Chondrocyte (in vitro differentiated cells): ENCODE results near the gene PTGFRN. TPM values are rescaled to one million over a fixed set of nuclear protein-coding genes. Genes with fewer than 3 reads are reported as not detected.

Experiments
- DNase-seq: peaks from one replicate; pipeline ENCODE4 v3.0.0; 2021; ENCODE audit warnings: mixed read lengths, low spot score
- H3K27ac Mint-ChIP-seq: one replicate; pipeline ENCODE4 v1.8.0; 2021; ENCODE audit warnings: mild to moderate bottlenecking, moderate library complexity, mixed read lengths; ENCODE audit not compliant: unreplicated experiment
- H3K27me3 Mint-ChIP-seq: 2 replicates; pipeline ENCODE4 v1.8.0; 2021; ENCODE audit warnings: low read depth, mixed read lengths
- H3K36me3 Mint-ChIP-seq: 2 replicates; pipeline ENCODE4 v1.8.0; 2021; ENCODE audit warnings: low read depth, mixed read lengths
- H3K4me1 Mint-ChIP-seq: 2 replicates; pipeline ENCODE4 v1.8.0; 2021; ENCODE audit warnings: low read depth, mild to moderate bottlenecking, mixed read lengths
- H3K4me3 Mint-ChIP-seq: one replicate; pipeline ENCODE4 v1.8.0; 2021; ENCODE audit warnings: mild to moderate bottlenecking, moderate library complexity, mixed read lengths; ENCODE audit not compliant: unreplicated experiment
- H3K9me3 Mint-ChIP-seq: 2 replicates; pipeline ENCODE4 v1.8.0; 2021; ENCODE audit warnings: low read depth, mixed read lengths
- CTCF ChIP-seq: fragments of 200-600 bp; sonication (generic); IDR thresholded peaks from 2 replicates; pipeline ENCODE4 v1.5.0; 2021; ENCODE audit warnings: antibody characterized with exemption, mild to moderate bottlenecking, moderate library complexity
- total RNA-seq: library from RNA; stranded (reverse); gene quantifications from 3 replicates; pipeline ENCODE4 v1.2.1, GENCODE V29; 2021

The PTGFRN gene
- total RNA-seq, 1 donor from 2014 or later, result 117 TPM

DNA sequence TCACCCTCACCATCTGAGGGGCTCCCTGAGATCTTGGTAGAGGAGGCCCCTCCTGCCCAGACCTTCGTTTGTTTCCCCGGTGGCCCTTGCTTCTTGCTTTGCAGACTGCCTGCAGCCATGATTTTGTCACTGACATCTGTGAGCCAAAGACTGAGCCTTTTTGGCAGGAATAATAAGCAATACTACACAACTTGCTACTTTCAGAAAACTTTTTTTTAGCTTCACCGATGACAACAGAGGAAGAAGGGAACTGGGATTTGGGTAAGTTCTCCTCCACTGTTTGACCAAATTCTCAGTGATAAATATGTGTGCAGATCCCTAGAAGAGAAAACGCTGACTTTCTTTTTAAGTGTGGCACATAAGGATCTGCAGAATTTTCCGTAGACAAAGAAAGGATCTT is 80.1 kb downstream of the PTGFRN start:
- peaks cover 30% of the 10 kb centered on the region for H3K4me1 Mint-ChIP-seq
- no peaks in the 10 kb centered on the region for H3K9me3 Mint-ChIP-seq
- TF ChIP-seq CTCF, result no peak
- H3K27ac Mint-ChIP-seq, result peak overlapping the region; percentile 86
- peaks cover 13% of the 10 kb centered on the region for H3K36me3 Mint-ChIP-seq
- no peak overlapping the region for H3K4me3 Mint-ChIP-seq
- no peak for DNase-seq
- no peaks in the 10 kb centered on the region for H3K27me3 Mint-ChIP-seq

- Mint-ChIP-seq H3K36me3 (peaks cover 13% of the 10 kb centered on the region), H3K27ac (peak overlapping the region; percentile 86), H3K4me1 (peaks cover 30% of the 10 kb centered on the region), H3K27me3 (no peaks in the 10 kb centered on the region), H3K4me3 (no peak overlapping the region), H3K9me3 (no peaks in the 10 kb centered on the region)
- DNase-seq, result no peak
- no peak for TF ChIP-seq CTCF
These were observed 81.0 kb downstream of the PTGFRN start for GRCh38 chr1:116990612-116991151.

DNA sequence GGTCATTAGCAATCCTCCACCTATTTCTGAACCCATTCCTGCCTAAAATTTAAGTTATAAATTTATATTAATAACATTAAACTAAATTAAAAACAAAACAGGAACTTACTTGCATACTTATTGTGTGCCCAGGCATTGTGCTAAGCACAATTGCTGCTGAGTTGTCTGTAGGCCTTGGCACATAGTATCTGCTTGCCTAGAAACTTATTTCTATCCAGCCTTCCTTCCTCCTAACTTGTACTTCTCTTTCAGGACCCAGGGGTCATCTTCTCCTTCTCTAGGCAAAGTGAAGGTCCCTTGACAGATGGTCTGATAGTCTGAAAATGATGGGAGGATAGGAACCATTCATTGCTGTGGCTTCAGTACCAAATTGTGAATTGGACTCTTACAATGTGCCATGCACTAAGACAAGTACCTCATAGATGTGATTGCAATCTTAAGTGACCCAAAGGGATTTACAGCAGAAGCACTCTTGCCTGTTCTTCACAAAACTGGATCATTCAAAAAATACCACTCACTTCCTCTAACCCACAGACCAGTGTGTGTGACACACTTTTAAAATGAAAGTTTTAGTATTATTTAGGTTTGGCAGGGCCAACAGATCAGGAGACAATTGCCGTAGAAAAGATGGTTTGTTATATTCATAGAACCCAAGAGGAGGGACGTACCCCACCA is 81.6 kb downstream of the PTGFRN start:
- no peak for TF ChIP-seq CTCF
- Mint-ChIP-seq H3K9me3 (no peaks in the 10 kb centered on the region), H3K4me3 (no peak overlapping the region), H3K4me1 (peaks cover 30% of the 10 kb centered on the region), H3K27ac (peak overlapping the region; percentile 86), H3K36me3 (peaks cover 13% of the 10 kb centered on the region), H3K27me3 (no peaks in the 10 kb centered on the region)
- DNase-seq, result no peak

DNA sequence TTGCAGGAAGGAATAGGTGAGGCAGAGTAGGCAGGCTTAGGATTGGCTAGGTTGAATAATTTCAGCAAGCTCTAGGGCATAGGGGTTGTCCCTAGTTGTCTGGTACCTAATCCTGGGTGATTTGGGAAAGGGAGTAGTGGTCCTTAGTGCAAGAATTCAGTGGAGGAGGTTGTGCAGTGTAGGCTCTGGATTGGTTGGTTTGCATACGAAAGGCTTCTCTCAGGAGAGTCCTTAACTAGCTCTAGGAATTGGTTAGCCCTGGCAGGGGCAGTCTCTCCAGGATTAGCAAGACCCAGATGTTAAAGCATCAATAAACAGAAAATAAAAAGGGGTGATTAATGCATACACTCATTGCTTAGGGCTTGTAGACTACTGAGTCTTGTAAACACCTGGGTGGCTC is 82.2 kb downstream of the PTGFRN start:
- H3K4me3 Mint-ChIP-seq, result no peak overlapping the region
- TF ChIP-seq CTCF, result no peak
- peaks cover 32% of the 10 kb centered on the region for H3K4me1 Mint-ChIP-seq
- H3K9me3 Mint-ChIP-seq, result no peaks in the 10 kb centered on the region
- H3K27ac Mint-ChIP-seq, result no peak overlapping the region
- peaks cover 11% of the 10 kb centered on the region for H3K36me3 Mint-ChIP-seq
- no peaks in the 10 kb centered on the region for H3K27me3 Mint-ChIP-seq
- DNase-seq, result no peak

DNA sequence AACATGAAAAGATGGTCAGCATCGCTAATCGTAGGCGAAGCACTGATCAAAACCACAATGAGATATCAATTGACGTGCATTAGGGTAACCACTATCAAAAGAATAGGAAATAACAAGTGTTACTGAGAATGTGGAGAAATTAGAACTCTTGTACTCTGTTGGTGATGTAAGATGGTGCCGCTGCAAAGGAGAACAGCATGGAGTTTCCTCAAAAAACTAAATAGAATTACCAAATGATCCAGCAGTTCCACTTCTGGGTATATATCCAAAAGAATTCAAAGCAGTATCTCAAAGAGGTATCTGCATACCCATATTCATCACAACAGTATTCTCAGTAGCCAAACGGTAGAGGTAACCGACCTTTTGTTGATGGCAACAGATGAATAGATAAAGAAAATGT is 83.6 kb downstream of the PTGFRN start:
- no peak for TF ChIP-seq CTCF
- Mint-ChIP-seq H3K4me3 (no peak overlapping the region), H3K36me3 (peaks cover 9% of the 10 kb centered on the region), H3K9me3 (no peaks in the 10 kb centered on the region), H3K27ac (no peak overlapping the region), H3K4me1 (peaks cover 39% of the 10 kb centered on the region), H3K27me3 (no peaks in the 10 kb centered on the region)
- DNase-seq, result no peak
